Suprapubic skin (tissue), 4 donors: ENCODE results near the gene STK10.

Experiments
- POLR2A ChIP-seq, 2 donors: fragments of 450-650 bp; IDR thresholded peaks; one replicate each; pipeline ENCODE4 v1.6.1; 2017; ENCODE audit warnings: antibody characterized with exemption in 2 of 2, mild to moderate bottlenecking in 2 of 2, moderate library complexity in 2 of 2
- POLR2AphosphoS5 ChIP-seq, 3 donors: sonication (generic); formaldehyde crosslinking; IDR thresholded peaks; one replicate each; pipeline ENCODE4 v1.6.1; 2017; ENCODE audit warnings: antibody characterized with exemption in 3 of 3
- TF ChIP-seq, protein P1 (sequence below), 2 donors: fragments of 200-600 bp in 1 of 2; fragments of 450-650 bp in 1 of 2; sonication (generic) in 1 of 2; IDR thresholded peaks; one replicate each; pipeline ENCODE4 v1.5.1; 2016 to 2019; ENCODE audit warnings: antibody characterized with exemption in 2 of 2, mild to moderate bottlenecking in 1 of 2, moderate library complexity in 1 of 2

- no peak for TF ChIP-seq POLR2A (IDR thresholded peaks at IDR 0.05)
- TF ChIP-seq, protein P1, sequence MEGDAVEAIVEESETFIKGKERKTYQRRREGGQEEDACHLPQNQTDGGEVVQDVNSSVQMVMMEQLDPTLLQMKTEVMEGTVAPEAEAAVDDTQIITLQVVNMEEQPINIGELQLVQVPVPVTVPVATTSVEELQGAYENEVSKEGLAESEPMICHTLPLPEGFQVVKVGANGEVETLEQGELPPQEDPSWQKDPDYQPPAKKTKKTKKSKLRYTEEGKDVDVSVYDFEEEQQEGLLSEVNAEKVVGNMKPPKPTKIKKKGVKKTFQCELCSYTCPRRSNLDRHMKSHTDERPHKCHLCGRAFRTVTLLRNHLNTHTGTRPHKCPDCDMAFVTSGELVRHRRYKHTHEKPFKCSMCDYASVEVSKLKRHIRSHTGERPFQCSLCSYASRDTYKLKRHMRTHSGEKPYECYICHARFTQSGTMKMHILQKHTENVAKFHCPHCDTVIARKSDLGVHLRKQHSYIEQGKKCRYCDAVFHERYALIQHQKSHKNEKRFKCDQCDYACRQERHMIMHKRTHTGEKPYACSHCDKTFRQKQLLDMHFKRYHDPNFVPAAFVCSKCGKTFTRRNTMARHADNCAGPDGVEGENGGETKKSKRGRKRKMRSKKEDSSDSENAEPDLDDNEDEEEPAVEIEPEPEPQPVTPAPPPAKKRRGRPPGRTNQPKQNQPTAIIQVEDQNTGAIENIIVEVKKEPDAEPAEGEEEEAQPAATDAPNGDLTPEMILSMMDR (IDR thresholded peaks at IDR 0.05) = no peak
- no peak for TF ChIP-seq POLR2AphosphoS5 (IDR thresholded peaks at IDR 0.05)
Observed at GRCh38 chr5:172235827-172236736, 48.1 kb upstream of the STK10 start.
